Endodermal cell (in vitro differentiated cells): ENCODE results near the gene KDM5A. TPM values are rescaled to one million over a fixed set of nuclear protein-coding genes. Genes with fewer than 3 reads are reported as not detected.
A peak's percentile ranks its signal among the peaks of the same experiment; 100 is the strongest.

Source experiments
- DNase-seq: peaks from one replicate; pipeline ENCODE4 v3.0.0-alpha.2; 2017
- H3K27ac ChIP-seq: 2 replicates; pipeline ENCODE4 v1.5.1; 2013; ENCODE audit warnings: mild to moderate bottlenecking, low read depth, low read length, moderate library complexity
- H3K27me3 ChIP-seq: 2 replicates; pipeline ENCODE4 v1.6.1; 2013; ENCODE audit warnings: mild to moderate bottlenecking, low read length, moderate library complexity; ENCODE audit not compliant: insufficient read depth, control insufficient read depth, poor library complexity, severe bottlenecking
- H3K36me3 ChIP-seq: 2 replicates; pipeline ENCODE4 v1.7.0; 2013; ENCODE audit warnings: mild to moderate bottlenecking, low read length, moderate library complexity; ENCODE audit not compliant: control insufficient read depth, insufficient read depth
- H3K4me1 ChIP-seq: one replicate; pipeline ENCODE4 v1.7.0; 2013; ENCODE audit warnings: low read length; ENCODE audit not compliant: control insufficient read depth, insufficient read depth
- H3K4me3 ChIP-seq: 2 replicates; pipeline ENCODE4 v1.5.1; 2013; ENCODE audit warnings: mild to moderate bottlenecking, low read length, moderate library complexity
- H3K9ac ChIP-seq: 2 replicates; pipeline ENCODE4 v1.6.1; 2013; ENCODE audit warnings: mild to moderate bottlenecking, low read length, moderate library complexity; ENCODE audit not compliant: poor library complexity, severe bottlenecking; ENCODE audit errors: extremely low read depth
- H3K9me3 ChIP-seq: 2 replicates; pipeline ENCODE4 v1.6.1; 2013; ENCODE audit warnings: mild to moderate bottlenecking, low read length, moderate library complexity; ENCODE audit not compliant: control insufficient read depth
- H3K27ac Mint-ChIP-seq: 2 replicates; pipeline ENCODE4 v1.8.0; 2020; ENCODE audit warnings: mixed read lengths
- H3K27me3 Mint-ChIP-seq: 2 replicates; pipeline ENCODE4 v1.8.0; 2021; ENCODE audit warnings: mild to moderate bottlenecking, mixed read lengths; ENCODE audit not compliant: insufficient read depth
- H3K36me3 Mint-ChIP-seq: 2 replicates; pipeline ENCODE4 v1.8.0; 2020; ENCODE audit warnings: low read depth, mixed read lengths
- H3K4me1 Mint-ChIP-seq: 2 replicates; pipeline ENCODE4 v1.8.0; 2020; ENCODE audit warnings: mixed read lengths
- H3K4me3 Mint-ChIP-seq: 2 replicates; pipeline ENCODE4 v1.8.0; 2020; ENCODE audit warnings: mild to moderate bottlenecking, moderate library complexity, mixed read lengths
- H3K9me3 Mint-ChIP-seq: 2 replicates; pipeline ENCODE4 v1.8.0; 2020; ENCODE audit warnings: mild to moderate bottlenecking, mixed read lengths
- WGBS, 2 experiments: methylation state at CpG; one replicate each; pipeline versions ENCODE4 v1.1.5 to v1.1.7; 2013; ENCODE audit warnings: missing lambda C conversion rate in 2 of 2, mixed read lengths in 1 of 2; ENCODE audit not compliant: insufficient coverage in 1 of 2, insufficient read length in 1 of 2; 5-methylcytosine and 5-hydroxymethylcytosine counted together
- total RNA-seq, 2 donors: library from RNA; stranded (reverse); fragmentation: NEBNext Ultra II Directional in 1 of 2; extraction: Animal tissue kit (Norgen Biotek cat#: 25700) in 1 of 2; gene quantifications; 2 replicates in 1 of 2; 3 replicates in 1 of 2; pipeline ENCODE4 v1.2.1, GENCODE V29; 2021
- TF ChIP-seq, protein P1 (sequence below): fragments of 200-600 bp; sonication (generic); conservative IDR thresholded peaks from 2 replicates; pipeline ENCODE4 v1.5.0; 2021; ENCODE audit warnings: antibody characterized with exemption, mild to moderate bottlenecking

KDM5A gene
- total RNA-seq, 2 donors from 2014 or later: 59.9 to 157 TPM

DNA sequence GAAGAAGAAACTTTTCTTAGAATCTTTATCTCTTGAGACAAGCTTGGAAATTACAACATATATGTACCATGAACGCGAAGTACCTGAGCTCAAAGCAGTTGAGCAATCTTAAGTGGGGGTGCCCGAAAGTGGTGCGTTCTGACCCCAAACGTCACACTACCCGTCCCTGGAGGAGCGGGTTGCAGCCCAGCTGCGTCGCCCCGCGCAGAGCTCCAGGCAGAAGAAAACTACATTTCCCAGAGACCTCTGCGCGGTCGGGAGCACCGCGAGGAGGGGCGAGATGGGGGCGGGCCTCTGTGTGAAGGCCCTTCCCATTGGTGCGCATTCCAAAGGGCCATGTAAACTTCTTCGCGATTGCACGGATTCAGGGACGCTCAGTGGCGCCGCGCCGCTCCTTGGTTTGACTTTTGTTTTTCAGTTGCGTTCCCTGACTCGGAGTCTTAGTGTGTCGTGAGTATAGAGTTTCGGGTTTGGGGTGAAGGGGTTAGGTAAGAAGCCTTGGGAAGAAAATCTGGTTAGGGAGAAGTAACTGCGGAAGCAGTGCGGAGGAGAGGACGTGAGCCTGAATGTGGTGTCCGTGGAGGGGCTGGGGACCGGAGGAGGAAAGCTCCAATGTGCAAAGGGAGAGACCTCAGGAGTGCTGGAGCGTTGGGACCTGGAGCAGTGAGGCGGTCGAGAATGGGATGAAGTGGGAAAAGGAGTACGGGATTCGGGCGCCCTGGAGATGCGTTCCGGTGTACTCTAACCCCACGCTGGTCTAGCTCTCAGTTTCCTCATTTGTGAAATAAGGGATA lies 12.3 kb upstream of the KDM5A start, which contains the start of gene CCDC77:
TSS of gene CCDC77 (plus strand) at position 410 of the 794 bp plus-strand sequence. CDS start 7,740 bp downstream, outside the sequence.
- peak within 1 kb of the TSS; percentile 98 for H3K4me3 ChIP-seq
- no peaks in the 10 kb centered on the region for H3K9me3 ChIP-seq
- peak; percentile 99 for DNase-seq
- peaks cover 11% of the 10 kb centered on the region for H3K36me3 Mint-ChIP-seq
- H3K9me3 Mint-ChIP-seq: no peaks in the 10 kb centered on the region
- WGBS, 2 experiments: 0 to 1% methylated on average over 25 to 45 of the region's 45 CpGs
- peaks cover 9% of the 10 kb centered on the region for H3K27me3 Mint-ChIP-seq
- no peak within 1 kb of the TSS for H3K27ac Mint-ChIP-seq
- no peaks in the 10 kb centered on the region for H3K27me3 ChIP-seq
- TF ChIP-seq, protein P1, sequence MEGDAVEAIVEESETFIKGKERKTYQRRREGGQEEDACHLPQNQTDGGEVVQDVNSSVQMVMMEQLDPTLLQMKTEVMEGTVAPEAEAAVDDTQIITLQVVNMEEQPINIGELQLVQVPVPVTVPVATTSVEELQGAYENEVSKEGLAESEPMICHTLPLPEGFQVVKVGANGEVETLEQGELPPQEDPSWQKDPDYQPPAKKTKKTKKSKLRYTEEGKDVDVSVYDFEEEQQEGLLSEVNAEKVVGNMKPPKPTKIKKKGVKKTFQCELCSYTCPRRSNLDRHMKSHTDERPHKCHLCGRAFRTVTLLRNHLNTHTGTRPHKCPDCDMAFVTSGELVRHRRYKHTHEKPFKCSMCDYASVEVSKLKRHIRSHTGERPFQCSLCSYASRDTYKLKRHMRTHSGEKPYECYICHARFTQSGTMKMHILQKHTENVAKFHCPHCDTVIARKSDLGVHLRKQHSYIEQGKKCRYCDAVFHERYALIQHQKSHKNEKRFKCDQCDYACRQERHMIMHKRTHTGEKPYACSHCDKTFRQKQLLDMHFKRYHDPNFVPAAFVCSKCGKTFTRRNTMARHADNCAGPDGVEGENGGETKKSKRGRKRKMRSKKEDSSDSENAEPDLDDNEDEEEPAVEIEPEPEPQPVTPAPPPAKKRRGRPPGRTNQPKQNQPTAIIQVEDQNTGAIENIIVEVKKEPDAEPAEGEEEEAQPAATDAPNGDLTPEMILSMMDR: no peak
- H3K4me3 Mint-ChIP-seq: no peak within 1 kb of the TSS
- H3K4me1 Mint-ChIP-seq: no peaks in the 10 kb centered on the region
- H3K4me1 ChIP-seq: no peaks in the 10 kb centered on the region
- H3K36me3 ChIP-seq: peaks cover 8% of the 10 kb centered on the region
- peak within 1 kb of the TSS; percentile 95 for H3K9ac ChIP-seq
- H3K27ac ChIP-seq: peak within 1 kb of the TSS; percentile 89

DNA sequence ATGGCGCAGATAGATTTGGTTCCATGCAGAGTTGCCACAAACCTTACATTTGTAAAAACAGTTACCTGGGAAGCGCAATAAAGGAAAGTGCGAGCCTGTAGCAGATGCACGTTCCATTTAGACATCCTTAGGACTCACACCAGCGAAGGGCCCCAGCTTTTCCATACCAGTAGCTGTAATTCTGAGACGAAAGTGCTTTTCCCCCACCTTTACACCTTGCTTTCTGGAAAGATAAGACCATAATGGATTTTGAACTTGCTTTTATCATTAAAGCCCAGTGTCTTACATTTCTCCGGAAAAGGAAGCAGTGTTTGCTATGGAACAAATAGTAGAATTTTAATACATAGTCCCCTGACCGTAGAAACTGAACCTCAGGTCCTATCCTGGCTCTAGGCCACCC lies 11.7 kb upstream of the KDM5A start:
- peak; percentile 38 for DNase-seq
- TF ChIP-seq, protein P1: no peak
- Histone ChIP-seq H3K27me3 (no peaks in the 10 kb centered on the region), H3K36me3 (peaks cover 8% of the 10 kb centered on the region), H3K4me3 (peak overlapping the region; percentile 98), H3K9me3 (no peaks in the 10 kb centered on the region), H3K27ac (no peak overlapping the region), H3K9ac (peak overlapping the region; percentile 95), H3K4me1 (no peaks in the 10 kb centered on the region)
- 70 to 72% methylated on average over 6 to 8 of the region's 8 CpGs for WGBS, 2 experiments
- H3K4me1 Mint-ChIP-seq: no peaks in the 10 kb centered on the region
- H3K27ac Mint-ChIP-seq: no peak overlapping the region
- peaks cover 6% of the 10 kb centered on the region for H3K36me3 Mint-ChIP-seq
- H3K27me3 Mint-ChIP-seq: peaks cover 9% of the 10 kb centered on the region
- no peak overlapping the region for H3K4me3 Mint-ChIP-seq
- no peaks in the 10 kb centered on the region for H3K9me3 Mint-ChIP-seq

DNA sequence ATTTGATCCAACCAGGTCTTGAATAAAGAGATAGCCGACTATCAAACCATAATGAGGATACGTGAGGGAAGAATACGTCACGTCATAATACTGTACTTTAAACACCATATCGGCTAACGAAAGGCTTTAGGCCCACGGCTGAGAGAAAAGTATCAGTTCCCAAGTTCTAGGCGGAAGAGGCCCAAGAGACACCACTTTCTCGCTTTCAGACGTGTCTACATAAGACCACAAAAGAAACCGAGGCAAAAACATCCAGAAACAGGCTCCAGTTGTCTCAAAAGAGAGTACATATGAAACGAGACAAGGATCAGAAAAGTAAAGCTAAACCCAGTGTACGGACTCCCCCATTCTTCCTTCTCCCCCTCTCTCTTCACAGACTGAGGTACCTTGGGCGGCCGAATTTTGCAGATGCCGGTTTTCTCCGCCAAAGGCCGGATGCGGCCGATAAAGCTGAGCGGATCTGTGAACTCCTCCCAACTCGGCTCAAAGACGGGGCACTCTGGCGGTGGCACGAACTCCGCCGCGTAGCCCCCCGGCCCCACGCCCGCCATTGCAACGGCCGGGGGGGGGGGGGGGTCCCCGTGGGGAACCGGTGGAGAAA lies 479 bp downstream of the KDM5A start:
- no peaks in the 10 kb centered on the region for H3K4me1 ChIP-seq
- Mint-ChIP-seq H3K9me3 (no peaks in the 10 kb centered on the region), H3K27ac (peak overlapping the region; percentile 99), H3K27me3 (no peaks in the 10 kb centered on the region), H3K4me3 (peak overlapping the region; percentile 86), H3K36me3 (peaks cover 19% of the 10 kb centered on the region), H3K4me1 (peaks cover 20% of the 10 kb centered on the region)
- no peaks in the 10 kb centered on the region for H3K9me3 ChIP-seq
- H3K36me3 ChIP-seq: peaks cover 22% of the 10 kb centered on the region
- H3K4me3 ChIP-seq: peak overlapping the region; percentile 92
- H3K9ac ChIP-seq: peak overlapping the region; percentile 84
- WGBS, 2 experiments: 0 to 2% methylated on average over 3 to 35 of the region's 35 CpGs
- H3K27me3 ChIP-seq: no peaks in the 10 kb centered on the region
- peak overlapping the region; percentile 98 for H3K27ac ChIP-seq
- TF ChIP-seq, protein P1: no peak
- no peak for DNase-seq
